HG03457 (cell line): ENCODE results near the gene LRCH1.

ENCODE experiments used
- ATAC-seq: cut with Tn5 transposase; IDR thresholded peaks from one replicate; pipeline ENCODE4 v1.9.1; 2021; ENCODE audit warnings: moderate number of reproducible peaks; ENCODE audit not compliant: unreplicated experiment

Gene LRCH1

DNA sequence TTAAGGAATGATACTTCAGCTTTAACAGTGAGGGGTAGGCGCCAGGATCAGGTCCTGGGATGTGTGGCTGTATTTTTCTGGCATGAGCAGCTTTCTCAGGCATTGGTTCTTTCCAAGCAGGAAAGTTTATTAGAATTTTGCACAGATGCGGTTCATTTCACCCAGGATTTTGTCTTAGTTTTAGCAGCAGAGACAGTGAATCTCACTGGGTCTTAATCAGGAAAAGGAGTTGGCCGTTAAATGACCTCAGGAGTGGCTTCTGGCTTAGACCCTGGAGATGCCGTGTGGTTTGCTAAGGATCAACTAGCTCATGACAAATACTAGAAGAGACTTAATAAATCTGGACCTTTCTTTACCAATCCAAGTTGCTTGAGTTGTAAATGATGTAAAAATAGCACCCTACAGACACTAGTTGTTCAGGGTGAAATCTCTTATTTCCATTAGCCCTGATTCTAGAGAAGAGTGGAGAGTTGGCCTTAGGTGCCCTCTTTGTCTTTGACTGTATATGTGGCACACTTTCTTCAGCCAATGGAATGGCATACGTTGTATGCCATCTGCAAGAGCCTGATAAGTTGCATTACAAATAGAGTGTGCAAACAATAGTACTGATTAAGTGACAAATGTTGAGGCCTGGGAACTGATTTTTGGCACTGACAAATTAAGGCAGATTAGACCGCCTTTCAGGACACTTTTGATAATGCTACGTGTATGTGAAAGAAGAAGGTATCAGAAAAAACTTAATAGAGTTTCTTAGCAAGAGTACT, 34.0 kb downstream of the LRCH1 start:
- ATAC-seq: no peak

DNA sequence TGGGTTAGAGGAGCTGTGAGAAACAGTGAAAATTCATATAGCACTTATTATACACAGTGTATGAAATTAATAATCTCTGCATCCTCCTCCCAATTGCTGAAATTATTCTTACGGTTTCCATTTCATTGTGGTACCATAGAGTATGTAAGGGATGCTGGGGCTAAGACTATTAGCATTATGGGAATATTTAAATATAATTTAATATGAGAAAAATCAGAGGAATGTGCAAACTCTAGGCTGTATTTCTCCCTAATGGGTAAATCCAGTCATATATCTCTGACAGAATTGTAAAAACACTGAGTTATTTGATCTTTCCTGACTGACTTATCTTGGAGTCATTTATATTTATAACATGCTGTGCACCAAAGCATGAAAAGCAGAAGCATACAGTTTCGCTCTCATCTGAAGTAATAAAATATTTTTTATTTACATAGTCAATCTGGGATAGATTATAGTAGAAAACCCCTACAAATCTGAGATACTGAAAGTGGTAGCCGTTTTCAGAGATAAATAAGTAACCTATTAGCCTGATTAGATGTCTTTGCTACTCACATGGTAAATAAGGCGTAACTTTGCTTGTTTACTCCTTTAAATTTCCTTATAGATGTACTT, 34.9 kb downstream of the LRCH1 start:
- peak; percentile 52 for ATAC-seq

DNA sequence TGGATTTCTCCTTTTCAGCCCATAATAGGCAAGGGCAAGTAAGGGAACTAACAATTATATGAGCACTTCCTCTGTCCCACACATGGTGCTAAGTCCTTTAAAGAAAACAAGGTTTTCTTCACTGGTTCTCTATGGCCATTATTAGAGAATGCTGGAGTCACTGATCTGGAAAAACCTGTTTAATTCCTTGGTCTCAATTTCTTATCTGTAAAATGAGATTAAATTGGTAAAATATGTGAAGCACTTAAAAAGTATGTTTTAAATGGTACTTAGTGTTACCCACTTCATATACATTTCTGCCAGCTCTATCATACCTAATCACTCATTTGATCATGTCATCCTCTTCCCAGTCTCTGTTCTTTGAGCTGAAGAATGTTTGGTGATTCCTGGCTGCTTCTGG, 39.4 kb downstream of the LRCH1 start:
- ATAC-seq: no peak

GRCh38 chr13:46593398-46593797, 40.4 kb downstream of the LRCH1 start:
- no peak for ATAC-seq

- ATAC-seq: no peak
Observed at GRCh38 chr13:46594374-46595078, 41.6 kb downstream of the LRCH1 start.

DNA sequence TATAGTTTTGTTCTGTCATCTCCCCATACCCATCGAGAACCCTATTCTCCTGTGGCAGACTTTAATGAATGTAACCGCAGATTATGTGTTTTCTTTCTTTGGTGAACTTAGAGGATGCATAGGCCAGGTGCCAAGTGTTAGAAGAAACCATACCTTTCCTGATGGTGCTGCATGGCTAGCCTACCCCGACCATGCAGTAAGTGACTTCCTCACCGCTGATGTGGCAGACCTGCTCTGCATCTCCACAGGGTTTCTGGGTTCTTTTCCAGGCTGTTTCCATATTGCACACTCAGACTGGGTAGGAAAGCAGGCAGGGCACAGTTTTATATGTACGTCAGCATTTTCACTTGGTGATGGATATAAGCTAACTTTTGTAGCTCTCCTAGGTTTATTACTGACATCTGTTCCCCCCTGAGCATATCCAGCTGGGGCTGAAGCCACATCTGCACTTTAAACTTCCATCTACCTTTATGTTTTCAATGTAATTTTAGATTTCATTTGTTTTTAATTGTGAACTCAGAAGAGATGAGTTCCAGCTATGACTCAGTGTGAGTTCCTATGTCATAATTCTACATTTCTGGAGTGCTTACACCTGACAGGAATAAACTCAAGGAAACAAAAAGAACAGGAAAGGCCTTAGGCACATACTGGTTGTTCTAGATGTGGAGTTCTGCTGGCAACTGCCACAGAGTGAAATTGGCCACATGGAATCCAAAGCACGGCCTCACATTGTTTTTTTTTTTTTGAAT, 42.3 kb downstream of the LRCH1 start:
- peak; percentile 38 for ATAC-seq

GRCh38 chr13:46595885-46596275, 42.9 kb downstream of the LRCH1 start:
- no peak for ATAC-seq

DNA sequence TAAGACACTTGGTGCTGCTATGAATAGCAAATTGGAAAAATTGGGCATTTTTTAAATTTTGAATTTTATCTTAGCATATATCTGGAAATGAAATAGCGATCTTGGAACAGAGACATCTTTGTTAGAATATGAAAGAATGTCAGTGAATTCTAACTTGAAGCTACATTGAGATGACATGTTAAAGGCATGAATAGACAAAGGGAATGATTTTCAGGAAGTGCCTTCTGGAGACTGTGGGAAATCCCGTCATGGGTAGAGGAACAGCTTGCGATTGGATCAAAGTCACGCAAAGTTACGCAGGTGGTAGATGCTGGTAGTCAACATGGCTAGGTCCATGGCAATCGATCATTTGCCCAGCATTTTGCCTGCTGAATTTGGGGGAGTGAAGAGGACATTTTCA, 43.5 kb downstream of the LRCH1 start:
- ATAC-seq: no peak

- ATAC-seq: peak; percentile 25
Observed at GRCh38 chr13:46598140-46598819, 45.3 kb downstream of the LRCH1 start.

GRCh38 chr13:46598820-46599180, 45.8 kb downstream of the LRCH1 start:
- peak; percentile 34 for ATAC-seq

- ATAC-seq: no peak
Observed at GRCh38 chr13:46600943-46601311, 48.0 kb downstream of the LRCH1 start.

- ATAC-seq: no peak
Observed at GRCh38 chr13:46602531-46602930, 49.6 kb downstream of the LRCH1 start.

GRCh38 chr13:46603165-46603603, 50.2 kb downstream of the LRCH1 start:
- no peak for ATAC-seq

- ATAC-seq: no peak
Observed at GRCh38 chr13:46604226-46604990, 51.4 kb downstream of the LRCH1 start.

GRCh38 chr13:46605076-46605824, 52.3 kb downstream of the LRCH1 start:
- ATAC-seq: no peak

GRCh38 chr13:46605825-46606554, 53.0 kb downstream of the LRCH1 start:
- ATAC-seq: peak; percentile 39

- ATAC-seq: no peak
Observed at GRCh38 chr13:46606970-46607369, 54.0 kb downstream of the LRCH1 start.

DNA sequence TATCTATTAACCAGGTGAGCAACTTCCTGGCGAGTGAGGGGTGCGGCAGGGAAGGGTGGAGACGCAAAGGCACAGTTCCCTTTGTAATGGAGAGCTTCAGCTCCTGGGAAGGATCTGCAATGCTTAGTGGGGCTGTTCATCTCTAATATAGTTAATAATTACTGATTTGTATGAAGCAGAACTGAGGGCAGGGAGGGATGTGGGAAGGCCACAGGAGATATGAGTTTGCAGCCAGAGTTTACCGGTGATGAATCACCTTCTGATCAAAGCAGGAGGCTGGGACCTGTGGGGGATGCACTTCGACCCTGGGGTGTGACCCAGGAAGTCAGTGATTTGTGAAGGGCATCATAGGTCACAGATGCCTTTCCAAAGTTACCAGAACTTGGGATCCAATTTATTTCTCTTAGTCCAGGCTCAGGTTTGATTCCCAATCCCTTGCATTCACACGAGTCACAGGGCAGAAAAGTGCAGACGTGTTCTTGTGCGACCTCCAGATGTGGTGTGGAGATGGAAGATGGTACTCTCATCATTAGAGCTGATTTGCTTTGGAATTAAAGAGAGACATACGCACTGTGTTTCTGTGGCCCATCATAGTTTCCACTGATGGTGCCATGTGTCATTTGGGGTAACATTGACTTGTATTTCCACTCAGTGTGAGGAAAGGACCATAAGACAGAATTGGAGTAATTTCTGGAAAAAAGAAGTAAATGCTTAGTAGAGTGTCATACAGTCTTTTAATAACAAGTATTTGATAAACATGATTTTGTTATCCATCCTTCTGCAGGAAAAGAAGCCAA, 55.0 kb downstream of the LRCH1 start:
- no peak for ATAC-seq
